Measurements from ENCODE around the gene MVB12B. TPM values are rescaled to one million over a fixed set of nuclear protein-coding genes. Genes with fewer than 3 reads are reported as not detected.

The MVB12B gene
- total RNA-seq, 1 experiment from 2014 or later: 9.4 TPM

GRCh38 chr9:126545106-126545505 lies 218.5 kb downstream of the MVB12B start:
- TF ChIP-seq SIN3A (IDR thresholded peaks at IDR 0.05; ENCODE audit: borderline replicate concordance, insufficient read depth, low read depth, low read length) (no peak), TCF7L2 (IDR thresholded peaks at IDR 0.05; ENCODE audit: low read depth, low read length) (no peak), REST (IDR thresholded peaks at IDR 0.05; ENCODE audit: insufficient read depth in 1 of 2, low read depth in 2 of 2, low read length in 1 of 2) (no peak), POLR2AphosphoS5 (IDR thresholded peaks at IDR 0.05; ENCODE audit: low read depth, low read length) (no peak)
- TF ChIP-seq, protein P1, sequence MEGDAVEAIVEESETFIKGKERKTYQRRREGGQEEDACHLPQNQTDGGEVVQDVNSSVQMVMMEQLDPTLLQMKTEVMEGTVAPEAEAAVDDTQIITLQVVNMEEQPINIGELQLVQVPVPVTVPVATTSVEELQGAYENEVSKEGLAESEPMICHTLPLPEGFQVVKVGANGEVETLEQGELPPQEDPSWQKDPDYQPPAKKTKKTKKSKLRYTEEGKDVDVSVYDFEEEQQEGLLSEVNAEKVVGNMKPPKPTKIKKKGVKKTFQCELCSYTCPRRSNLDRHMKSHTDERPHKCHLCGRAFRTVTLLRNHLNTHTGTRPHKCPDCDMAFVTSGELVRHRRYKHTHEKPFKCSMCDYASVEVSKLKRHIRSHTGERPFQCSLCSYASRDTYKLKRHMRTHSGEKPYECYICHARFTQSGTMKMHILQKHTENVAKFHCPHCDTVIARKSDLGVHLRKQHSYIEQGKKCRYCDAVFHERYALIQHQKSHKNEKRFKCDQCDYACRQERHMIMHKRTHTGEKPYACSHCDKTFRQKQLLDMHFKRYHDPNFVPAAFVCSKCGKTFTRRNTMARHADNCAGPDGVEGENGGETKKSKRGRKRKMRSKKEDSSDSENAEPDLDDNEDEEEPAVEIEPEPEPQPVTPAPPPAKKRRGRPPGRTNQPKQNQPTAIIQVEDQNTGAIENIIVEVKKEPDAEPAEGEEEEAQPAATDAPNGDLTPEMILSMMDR (IDR thresholded peaks at IDR 0.05): no peak
- intact Hi-C loops (cut with micrococcal nuclease; ENCODE audit: unreplicated experiment) (no loop called here), in situ Hi-C loops (cut with HindIII; ENCODE audit: low pct_unique_long_range_greater_than_20kb, low sequenced_read_pairs) (no loop called here)
- no peaks in the 10 kb centered on the region for H3K4me1 ChIP-seq (ENCODE audit: control insufficient read depth, insufficient read depth, low read length)
- POLR2A ChIA-PET: no interaction called here
- H3K27ac ChIP-seq (ENCODE audit: low read length): no peak overlapping the region
- BruUV-seq (replicated peaks): no TSS peak
- ATAC-seq (no peak), DNase-seq (ENCODE audit: low read depth, low spot score) (no peak)
- H3K27me3 ChIP-seq (ENCODE audit: control insufficient read depth, insufficient read depth, low read length): no peaks in the 10 kb centered on the region
- no peaks in the 10 kb centered on the region for H3K9me3 ChIP-seq (ENCODE audit: control insufficient read depth, insufficient read depth, low read depth, low read length)
- no peak overlapping the region for H3K4me3 ChIP-seq (ENCODE audit: low read depth in 2 of 2, low read length in 2 of 2)
- H3K36me3 ChIP-seq (ENCODE audit: control insufficient read depth, insufficient read depth, low read length): no peaks in the 10 kb centered on the region
- CTCF ChIA-PET: no interaction called here

- no peak for ATAC-seq
- POLR2A ChIA-PET: no interaction called here
- TF ChIP-seq REST (IDR thresholded peaks at IDR 0.05; ENCODE audit: insufficient read depth in 1 of 2, low read depth in 2 of 2, low read length in 1 of 2): no peak
- H3K9me3 ChIP-seq (ENCODE audit: control insufficient read depth, insufficient read depth, low read depth, low read length): no peaks in the 10 kb centered on the region
- H3K27ac ChIP-seq (ENCODE audit: low read length): no peak overlapping the region
- no peak overlapping the region for H3K4me3 ChIP-seq (ENCODE audit: low read depth in 2 of 2, low read length in 2 of 2)
- H3K27me3 ChIP-seq (ENCODE audit: control insufficient read depth, insufficient read depth, low read length): no peaks in the 10 kb centered on the region
- CTCF ChIA-PET: no interaction called here
- no peaks in the 10 kb centered on the region for H3K4me1 ChIP-seq (ENCODE audit: control insufficient read depth, insufficient read depth, low read length)
- in situ Hi-C loops (cut with HindIII; ENCODE audit: low pct_unique_long_range_greater_than_20kb, low sequenced_read_pairs) (no loop called here), intact Hi-C loops (cut with micrococcal nuclease; ENCODE audit: unreplicated experiment) (no loop called here)
- DNase-seq (ENCODE audit: low read depth, low spot score): no peak
- no peaks in the 10 kb centered on the region for H3K36me3 ChIP-seq (ENCODE audit: control insufficient read depth, insufficient read depth, low read length)
- BruUV-seq (replicated peaks): no TSS peak
Observed at GRCh38 chr9:126546036-126546435, 219.4 kb downstream of the MVB12B start.
